Measurements from ENCODE around the gene SPOP.
"Not testable (repeated sequence)": the region's sequence is repeated elsewhere in the genome, so short reads cannot be mapped to it uniquely, and the experiment has no call there.

Gene SPOP

GRCh38 chr17:49676276-49676868, 1.5 kb downstream of the SPOP start:
- peak overlapping the region; percentile 73 to 80 for H3K4me3 ChIP-seq
- no peak for TF ChIP-seq CTCF (IDR thresholded peaks at IDR 0.05)
- H3K9me3 ChIP-seq = no peaks in the 10 kb centered on the region
- peaks cover 0 to 5% (median 0%) of the 10 kb centered on the region in 3 donors for H3K36me3 ChIP-seq
- H3K27ac ChIP-seq = peak overlapping the region; percentile 95 to 99
- H3K4me1 ChIP-seq = peaks cover 0 to 55% (median 30%) of the 10 kb centered on the region in 4 donors
- H3K27me3 ChIP-seq = no peaks in the 10 kb centered on the region
- DNase-seq = no peak
- intact Hi-C loops (cut with DNase I; ENCODE audit: low total_unique reads) = loop anchor here (10.0 kb wide), 1 partner anchor 62 kb away; no protein-coding TSS in a partner anchor

GRCh38 chr17:49674507-49674906, 3.4 kb downstream of the SPOP start:
- Histone ChIP-seq H3K4me1 (peaks cover 0 to 74% (median 42%) of the 10 kb centered on the region in 4 donors), H3K36me3 (peaks cover 0 to 5% (median 0%) of the 10 kb centered on the region in 3 donors), H3K27me3 (no peaks in the 10 kb centered on the region), H3K9me3 (no peaks in the 10 kb centered on the region), H3K27ac (peak overlapping the region; percentile 95 to 99), H3K4me3 (peak overlapping the region in 1 of 2 donors; percentile 80)
- no peak for DNase-seq
- TF ChIP-seq CTCF (IDR thresholded peaks at IDR 0.05) = no peak
- intact Hi-C loops (cut with DNase I; ENCODE audit: low total_unique reads) = loop anchor here (10.0 kb wide), 1 partner anchor 60 kb away; no protein-coding TSS in a partner anchor

- Histone ChIP-seq H3K27ac (peak overlapping the region; percentile 95 to 99), H3K4me1 (peaks cover 0 to 77% (median 42%) of the 10 kb centered on the region in 4 donors)
- not testable (repeated sequence) for H3K27me3 ChIP-seq, DNase-seq, H3K4me3 ChIP-seq, H3K9me3 ChIP-seq, H3K36me3 ChIP-seq
- intact Hi-C loops (cut with DNase I; ENCODE audit: low total_unique reads) = loop anchor here (10.0 kb wide), 1 partner anchor 59 kb away; no protein-coding TSS in a partner anchor
Measured at GRCh38 chr17:49673679-49674078, 4.2 kb downstream of the SPOP start.

GRCh38 chr17:49670641-49671040, 7.3 kb downstream of the SPOP start:
- peak overlapping the region; percentile 51 to 57 for H3K27ac ChIP-seq
- no peak for TF ChIP-seq CTCF (IDR thresholded peaks at IDR 0.05)

GRCh38 chr17:49670002-49670401, 7.9 kb downstream of the SPOP start:
- TF ChIP-seq CTCF (IDR thresholded peaks at IDR 0.05) = no peak
- Histone ChIP-seq H3K4me1 (peaks cover 0 to 79% (median 33%) of the 10 kb centered on the region in 4 donors), H3K9me3 (no peaks in the 10 kb centered on the region), H3K27me3 (no peaks in the 10 kb centered on the region), H3K4me3 (no peak overlapping the region), H3K36me3 (peaks cover 0 to 5% (median 0%) of the 10 kb centered on the region in 3 donors), H3K27ac (peak overlapping the region; percentile 51 to 57)
- intact Hi-C loops (cut with DNase I; ENCODE audit: low total_unique reads) = loop anchor here (10.0 kb wide), 1 partner anchor 55 kb away; no protein-coding TSS in a partner anchor
- DNase-seq = no peak

More at GRCh38 chr17:49670641-49671040, 7.3 kb downstream of the SPOP start:
- intact Hi-C loops (cut with DNase I; ENCODE audit: low total_unique reads) = loop anchor here (10.0 kb wide), 1 partner anchor 56 kb away; no protein-coding TSS in a partner anchor
- Histone ChIP-seq H3K4me1 (peaks cover 0 to 84% (median 38%) of the 10 kb centered on the region in 4 donors), H3K9me3 (no peaks in the 10 kb centered on the region), H3K4me3 (no peak overlapping the region), H3K36me3 (peaks cover 0 to 5% (median 0%) of the 10 kb centered on the region in 3 donors), H3K27me3 (no peaks in the 10 kb centered on the region)
- DNase-seq = no peak

GRCh38 chr17:49667854-49668253, 10.0 kb downstream of the SPOP start:
- H3K27me3 ChIP-seq = no peaks in the 10 kb centered on the region
- H3K9me3 ChIP-seq = no peaks in the 10 kb centered on the region
- H3K4me1 ChIP-seq = peaks cover 0 to 75% (median 23%) of the 10 kb centered on the region in 4 donors
- DNase-seq = no peak
- TF ChIP-seq CTCF (IDR thresholded peaks at IDR 0.05) = no peak
- H3K4me3 ChIP-seq = no peak overlapping the region
- peak overlapping the region in 1 of 2 donors; percentile 46 for H3K27ac ChIP-seq
- H3K36me3 ChIP-seq = peaks cover 0 to 7% (median 0%) of the 10 kb centered on the region in 3 donors
- intact Hi-C loops (cut with DNase I; ENCODE audit: low total_unique reads) = no loop called here
